Measurements from ENCODE around the gene ACTL7B.

DNA sequence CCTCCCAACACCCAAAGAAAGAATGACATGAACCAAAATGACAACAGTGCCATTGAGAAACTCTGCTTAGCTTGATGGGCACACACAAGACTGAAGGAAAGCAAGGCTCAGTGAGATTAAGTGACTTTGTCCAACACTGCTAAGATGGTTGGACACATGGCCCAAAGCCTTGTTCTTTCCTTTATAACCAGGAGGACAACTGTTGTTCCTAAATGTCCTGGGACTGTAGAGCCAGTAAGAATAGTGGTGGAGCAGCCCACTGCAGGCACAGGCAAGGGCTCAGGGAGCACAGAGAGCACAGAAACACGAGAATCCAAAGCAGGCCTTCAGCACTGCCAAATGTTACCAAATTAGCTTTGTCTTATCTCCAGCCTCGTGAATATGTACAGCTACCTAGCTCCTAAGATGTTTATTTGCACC lies 10.2 kb upstream of the ACTL7B start:
- TF ChIP-seq, protein P1, sequence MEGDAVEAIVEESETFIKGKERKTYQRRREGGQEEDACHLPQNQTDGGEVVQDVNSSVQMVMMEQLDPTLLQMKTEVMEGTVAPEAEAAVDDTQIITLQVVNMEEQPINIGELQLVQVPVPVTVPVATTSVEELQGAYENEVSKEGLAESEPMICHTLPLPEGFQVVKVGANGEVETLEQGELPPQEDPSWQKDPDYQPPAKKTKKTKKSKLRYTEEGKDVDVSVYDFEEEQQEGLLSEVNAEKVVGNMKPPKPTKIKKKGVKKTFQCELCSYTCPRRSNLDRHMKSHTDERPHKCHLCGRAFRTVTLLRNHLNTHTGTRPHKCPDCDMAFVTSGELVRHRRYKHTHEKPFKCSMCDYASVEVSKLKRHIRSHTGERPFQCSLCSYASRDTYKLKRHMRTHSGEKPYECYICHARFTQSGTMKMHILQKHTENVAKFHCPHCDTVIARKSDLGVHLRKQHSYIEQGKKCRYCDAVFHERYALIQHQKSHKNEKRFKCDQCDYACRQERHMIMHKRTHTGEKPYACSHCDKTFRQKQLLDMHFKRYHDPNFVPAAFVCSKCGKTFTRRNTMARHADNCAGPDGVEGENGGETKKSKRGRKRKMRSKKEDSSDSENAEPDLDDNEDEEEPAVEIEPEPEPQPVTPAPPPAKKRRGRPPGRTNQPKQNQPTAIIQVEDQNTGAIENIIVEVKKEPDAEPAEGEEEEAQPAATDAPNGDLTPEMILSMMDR (IDR thresholded peaks at IDR 0.05): no peak
- no peak for TF ChIP-seq POLR2A (IDR thresholded peaks at IDR 0.05)

Data from lower leg skin (tissue), 3 donors.